Calu3 (cell line): ENCODE measurements around the gene MLLT10. TPM values are rescaled to one million over a fixed set of nuclear protein-coding genes. Genes with fewer than 3 reads are reported as not detected.
"Not testable (repeated sequence)": the region's sequence is repeated elsewhere in the genome, so short reads cannot be mapped to it uniquely, and the experiment has no call there.

Source experiments
- BruUV-seq: library from RNA; stranded (reverse); fragments of 400-500 nt; replicated peaks from 2 replicates; lab custom pipeline; 2021; lab: Mats Ljungman, UMichigan
- CTCF ChIA-PET: fragments of 300-600 bp; sonication (Branson Sonifier 250); formaldehyde crosslinking; loops from one replicate; lab custom pipeline; 2022; ENCODE audit warnings: antibody characterized with exemption; lab: Charles Lee
- DNase-seq: peaks from one replicate; pipeline ENCODE4 v3.0.0; 2022
- H3K27ac Mint-ChIP-seq: one replicate; pipeline ENCODE4 v1.8.0; 2022; ENCODE audit warnings: mixed read lengths; ENCODE audit not compliant: unreplicated experiment
- H3K27me3 Mint-ChIP-seq: one replicate; pipeline ENCODE4 v1.8.0; 2022; ENCODE audit warnings: mixed read lengths; ENCODE audit not compliant: unreplicated experiment
- H3K36me3 Mint-ChIP-seq: one replicate; pipeline ENCODE4 v1.8.0; 2022; ENCODE audit warnings: mild to moderate bottlenecking, moderate library complexity, mixed read lengths; ENCODE audit not compliant: insufficient read depth, unreplicated experiment
- H3K4me1 Mint-ChIP-seq: one replicate; pipeline ENCODE4 v1.8.0; 2022; ENCODE audit warnings: mild to moderate bottlenecking, low read depth, mixed read lengths; ENCODE audit not compliant: unreplicated experiment
- H3K4me3 Mint-ChIP-seq: one replicate; pipeline ENCODE4 v1.8.0; 2022; ENCODE audit warnings: mild to moderate bottlenecking, low read depth, moderate library complexity, mixed read lengths; ENCODE audit not compliant: unreplicated experiment
- H3K9me3 Mint-ChIP-seq: one replicate; pipeline ENCODE4 v1.8.0; 2022; ENCODE audit warnings: low read depth, mixed read lengths; ENCODE audit not compliant: unreplicated experiment
- intact Hi-C: fragments of 100-400 bp; cut with micrococcal nuclease; formaldehyde crosslinking; loops from one replicate; pipeline ENCODE4 v1.10.0; 2022; ENCODE audit not compliant: unreplicated experiment
- total RNA-seq: library from RNA; stranded (reverse); gene quantifications from 2 replicates; pipeline ENCODE4 v1.2.3, GENCODE V29; 2022
- TF ChIP-seq, protein P1 (sequence below): fragments of 200-600 bp; IDR thresholded peaks from one replicate; pipeline ENCODE4 v1.8.0; 2022; ENCODE audit warnings: antibody characterized with exemption; ENCODE audit not compliant: unreplicated experiment

Gene MLLT10
- total RNA-seq, 1 experiment from 2014 or later, result 34.7 TPM

DNA sequence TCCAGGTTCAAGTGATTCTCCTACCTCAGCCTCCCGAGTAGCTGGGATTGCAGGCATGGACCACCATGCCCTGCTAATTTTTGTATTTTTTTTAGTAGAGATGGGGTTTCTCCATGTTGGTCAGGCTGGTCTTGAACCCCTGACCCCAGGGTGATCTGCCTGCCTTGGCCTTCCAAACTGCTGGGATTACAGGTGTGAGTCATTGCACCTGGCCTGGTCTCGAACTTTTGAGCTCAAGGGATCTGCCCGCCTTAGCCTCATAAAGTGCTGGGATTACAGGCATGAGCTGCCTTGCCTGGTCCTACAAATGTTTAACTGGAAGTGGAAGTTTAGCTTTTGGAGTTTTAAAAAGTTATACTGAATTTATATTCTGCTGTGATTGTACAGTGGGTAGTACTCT lies 2.8 kb downstream of the MLLT10 start:
- Mint-ChIP-seq H3K4me1 (no peaks in the 10 kb centered on the region), H3K27me3 (no peaks in the 10 kb centered on the region)
- BruUV-seq, result no TSS peak

DNA sequence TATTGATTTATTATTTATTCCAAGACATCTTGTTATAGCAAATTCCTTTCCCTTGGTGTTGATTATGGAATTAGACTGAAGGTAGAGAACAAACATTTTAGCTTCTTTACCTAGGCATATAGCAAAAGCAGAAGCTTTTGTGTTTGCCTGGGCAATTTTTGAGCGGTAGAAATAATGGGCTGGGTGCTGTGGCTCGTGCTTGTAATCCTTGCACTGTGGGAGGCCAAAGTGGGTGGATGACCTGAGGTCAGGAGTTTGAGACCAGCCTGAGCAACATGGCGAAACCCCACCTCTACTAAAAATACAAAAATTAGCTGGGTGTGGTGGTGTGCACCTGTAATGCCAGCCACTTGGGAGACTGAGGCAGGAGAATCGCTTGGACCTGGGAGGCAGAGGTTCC lies 6.7 kb downstream of the MLLT10 start:
- H3K36me3 Mint-ChIP-seq, result peaks cover 51% of the 10 kb centered on the region
- intact Hi-C loops, CTCF ChIA-PET: not testable (repeated sequence)

More for the DNA sequence above, 2.8 kb downstream of the MLLT10 start:
- TF ChIP-seq, protein P1, sequence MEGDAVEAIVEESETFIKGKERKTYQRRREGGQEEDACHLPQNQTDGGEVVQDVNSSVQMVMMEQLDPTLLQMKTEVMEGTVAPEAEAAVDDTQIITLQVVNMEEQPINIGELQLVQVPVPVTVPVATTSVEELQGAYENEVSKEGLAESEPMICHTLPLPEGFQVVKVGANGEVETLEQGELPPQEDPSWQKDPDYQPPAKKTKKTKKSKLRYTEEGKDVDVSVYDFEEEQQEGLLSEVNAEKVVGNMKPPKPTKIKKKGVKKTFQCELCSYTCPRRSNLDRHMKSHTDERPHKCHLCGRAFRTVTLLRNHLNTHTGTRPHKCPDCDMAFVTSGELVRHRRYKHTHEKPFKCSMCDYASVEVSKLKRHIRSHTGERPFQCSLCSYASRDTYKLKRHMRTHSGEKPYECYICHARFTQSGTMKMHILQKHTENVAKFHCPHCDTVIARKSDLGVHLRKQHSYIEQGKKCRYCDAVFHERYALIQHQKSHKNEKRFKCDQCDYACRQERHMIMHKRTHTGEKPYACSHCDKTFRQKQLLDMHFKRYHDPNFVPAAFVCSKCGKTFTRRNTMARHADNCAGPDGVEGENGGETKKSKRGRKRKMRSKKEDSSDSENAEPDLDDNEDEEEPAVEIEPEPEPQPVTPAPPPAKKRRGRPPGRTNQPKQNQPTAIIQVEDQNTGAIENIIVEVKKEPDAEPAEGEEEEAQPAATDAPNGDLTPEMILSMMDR, result no peak
- peaks cover 64% of the 10 kb centered on the region for H3K36me3 Mint-ChIP-seq
- H3K4me3 Mint-ChIP-seq, result no peak overlapping the region
- intact Hi-C loops, result no loop called here
- H3K9me3 Mint-ChIP-seq, result no peaks in the 10 kb centered on the region
- H3K27ac Mint-ChIP-seq, result no peak overlapping the region
- DNase-seq, result no peak
- CTCF ChIA-PET, result no interaction called here

DNA sequence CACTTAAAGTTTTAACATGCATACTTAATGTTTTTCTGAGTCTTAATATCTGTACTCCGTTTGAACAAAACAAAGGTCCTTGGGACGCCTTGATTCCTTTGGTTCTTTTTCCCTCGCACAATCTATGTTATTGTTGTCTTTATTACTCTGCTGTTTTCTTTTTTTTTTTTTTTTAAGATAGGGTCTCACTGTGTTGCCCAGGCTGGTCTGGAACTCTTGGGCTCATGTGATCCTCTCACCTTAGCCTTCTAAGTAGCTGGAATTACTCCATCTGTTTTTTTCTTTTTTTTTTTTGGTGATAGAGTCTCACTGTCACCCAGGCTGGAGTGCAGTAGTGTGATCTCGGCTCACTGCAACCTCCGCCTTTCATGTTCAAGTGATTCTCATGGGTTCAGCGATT lies 13.2 kb downstream of the MLLT10 start:
- intact Hi-C loops, result no loop called here
- H3K4me1 Mint-ChIP-seq, result no peaks in the 10 kb centered on the region
- TF ChIP-seq, protein P1, result no peak
- H3K4me3 Mint-ChIP-seq, result no peak overlapping the region
- CTCF ChIA-PET, result interaction anchor here (0.6 to 0.7 kb wide), 2 partner anchors 129 to 329 kb away, joined by 3 to 9 read pairs; no protein-coding TSS in a partner anchor
- BruUV-seq, result no TSS peak
- H3K36me3 Mint-ChIP-seq, result peaks cover 46% of the 10 kb centered on the region
- H3K9me3 Mint-ChIP-seq, result no peaks in the 10 kb centered on the region
- no peak overlapping the region for H3K27ac Mint-ChIP-seq
- DNase-seq, result no peak
- H3K27me3 Mint-ChIP-seq, result no peaks in the 10 kb centered on the region

More for the DNA sequence above, 6.7 kb downstream of the MLLT10 start:
- DNase-seq, H3K4me3 Mint-ChIP-seq, H3K9me3 Mint-ChIP-seq, H3K4me1 Mint-ChIP-seq, H3K27me3 Mint-ChIP-seq, BruUV-seq, H3K27ac Mint-ChIP-seq: not testable (repeated sequence)

DNA sequence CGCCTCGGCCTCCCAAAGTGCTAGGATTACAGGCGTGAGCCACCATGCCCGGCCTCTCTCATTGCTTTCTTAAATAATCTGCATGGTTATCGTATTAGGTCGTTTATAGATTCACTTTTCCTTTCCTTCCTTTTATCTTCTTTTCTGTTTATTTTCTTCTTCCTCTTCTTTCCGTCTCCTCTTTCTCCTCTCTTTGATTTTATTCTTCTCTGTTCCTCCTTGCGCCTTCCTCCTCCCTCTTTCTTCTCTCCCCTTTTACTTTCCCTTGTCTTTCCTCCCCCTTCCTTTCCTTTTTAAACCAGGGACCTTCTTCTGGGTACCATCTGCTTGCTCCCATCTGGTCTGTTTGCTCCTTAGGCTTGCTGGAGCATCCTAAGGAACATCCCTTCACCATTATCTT lies 18.6 kb downstream of the MLLT10 start:
- TF ChIP-seq, protein P1, result no peak
- Mint-ChIP-seq H3K4me1 (no peaks in the 10 kb centered on the region), H3K27me3 (no peaks in the 10 kb centered on the region), H3K36me3 (peaks cover 57% of the 10 kb centered on the region), H3K27ac (no peak overlapping the region), H3K4me3 (no peak overlapping the region), H3K9me3 (no peaks in the 10 kb centered on the region)
- no peak for DNase-seq
- intact Hi-C loops, result no loop called here
- CTCF ChIA-PET, result no interaction called here
- BruUV-seq, result no TSS peak

DNA sequence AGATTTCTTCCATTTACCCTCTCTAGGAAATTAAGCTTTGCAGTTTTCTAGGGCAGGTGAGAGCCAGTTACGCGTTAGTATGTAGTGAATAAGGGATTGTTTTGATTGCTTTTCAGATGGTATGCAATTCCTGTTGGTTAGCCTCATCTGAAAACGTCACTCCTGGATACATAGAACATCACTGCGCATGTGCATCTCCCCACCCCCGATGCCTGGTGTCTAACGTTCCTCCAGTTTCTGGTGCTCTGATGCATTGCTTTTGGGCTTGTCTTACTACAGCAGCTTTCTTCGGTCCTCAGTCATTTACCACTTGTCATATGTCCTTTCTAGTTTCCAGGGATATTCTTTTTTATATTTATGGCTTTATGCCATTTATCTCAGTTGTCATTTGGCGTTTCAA lies 22.5 kb downstream of the MLLT10 start:
- TF ChIP-seq, protein P1, result no peak
- CTCF ChIA-PET, result interaction anchor here (0.6 kb wide), 1 partner anchor 1552 kb away, joined by 7 read pairs; no protein-coding TSS in a partner anchor
- no TSS peak for BruUV-seq
- no peak for DNase-seq
- intact Hi-C loops, result no loop called here
- no peak overlapping the region for H3K27ac Mint-ChIP-seq
- H3K4me1 Mint-ChIP-seq, result no peaks in the 10 kb centered on the region
- H3K9me3 Mint-ChIP-seq, result no peaks in the 10 kb centered on the region
- no peaks in the 10 kb centered on the region for H3K27me3 Mint-ChIP-seq
- H3K36me3 Mint-ChIP-seq, result peaks cover 49% of the 10 kb centered on the region
- H3K4me3 Mint-ChIP-seq, result no peak overlapping the region

DNA sequence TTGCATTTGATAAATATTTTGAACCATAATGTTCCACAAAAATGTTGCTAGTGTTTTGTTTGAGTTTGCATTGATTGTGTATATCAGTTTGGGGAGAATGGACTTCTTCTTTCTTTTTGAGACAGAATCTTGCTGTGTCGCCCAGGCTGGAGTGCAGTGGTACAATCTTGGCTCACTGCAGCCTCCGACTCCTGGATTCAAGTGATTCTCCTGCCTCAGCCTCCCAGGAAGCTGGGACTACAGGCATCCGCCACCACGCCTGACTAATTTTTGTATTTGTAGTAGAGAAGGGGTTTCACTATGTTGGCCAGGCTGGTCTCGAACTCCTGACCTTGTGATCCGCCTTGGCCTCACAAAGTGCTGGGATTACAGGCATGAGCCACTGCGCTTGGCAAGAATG lies 25.0 kb downstream of the MLLT10 start:
- H3K27me3 Mint-ChIP-seq, DNase-seq, intact Hi-C loops, H3K4me3 Mint-ChIP-seq, H3K4me1 Mint-ChIP-seq, H3K9me3 Mint-ChIP-seq, BruUV-seq, H3K27ac Mint-ChIP-seq, CTCF ChIA-PET: not testable (repeated sequence)
- H3K36me3 Mint-ChIP-seq, result peaks cover 41% of the 10 kb centered on the region
